Gastrocnemius medialis (tissue), 4 donors: Measurements from ENCODE around the gene ARHGEF11.

Experiments
- POLR2A ChIP-seq, 2 donors: fragments of 450-650 bp; IDR thresholded peaks; one replicate each; pipeline ENCODE4 v1.6.1; 2017; ENCODE audit warnings: antibody characterized with exemption in 2 of 2, mild to moderate bottlenecking in 2 of 2, moderate library complexity in 2 of 2
- TF ChIP-seq, protein P1 (sequence below), 5 experiments: fragments of 450-650 bp in 3 of 5; fragments of 200-600 bp in 2 of 5; sonication (generic) in 2 of 5; IDR thresholded peaks in 4 of 5; conservative IDR thresholded peaks in 1 of 5; 1 replicate in 4 of 5; 2 replicates in 1 of 5; pipeline ENCODE4 v1.5.1; 2016 to 2019; ENCODE audit warnings: antibody characterized with exemption in 5 of 5, mild to moderate bottlenecking in 3 of 5, moderate library complexity in 3 of 5

DNA sequence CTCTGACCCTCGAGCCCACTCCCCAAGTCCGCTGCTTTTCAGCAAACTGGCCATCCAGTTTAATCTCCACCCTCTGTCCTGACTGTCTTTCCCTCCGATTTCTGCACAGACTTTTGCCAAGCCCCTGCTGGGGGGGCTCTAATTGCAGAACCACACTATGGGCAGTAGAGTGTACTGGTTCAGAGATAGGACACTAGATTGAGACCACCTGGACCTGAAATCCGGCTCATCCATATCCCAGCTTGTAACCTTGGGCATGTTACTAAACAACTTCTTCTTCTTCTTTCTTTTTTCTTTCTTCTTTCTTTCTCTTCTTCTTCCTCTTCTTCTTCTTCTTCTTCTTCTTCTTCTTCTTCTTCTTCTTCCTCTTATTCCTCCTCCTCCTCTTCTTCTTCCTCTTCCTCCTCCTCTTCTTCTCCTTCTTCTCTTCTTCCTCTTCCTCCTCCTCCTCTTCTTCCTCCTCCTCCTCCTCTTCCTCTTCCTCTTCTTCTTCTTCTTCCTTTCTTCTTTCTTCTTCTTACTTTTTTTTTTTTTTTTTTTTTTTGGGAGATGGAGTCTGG lies 117.4 kb downstream of the ARHGEF11 start:
- TF ChIP-seq, protein P1, sequence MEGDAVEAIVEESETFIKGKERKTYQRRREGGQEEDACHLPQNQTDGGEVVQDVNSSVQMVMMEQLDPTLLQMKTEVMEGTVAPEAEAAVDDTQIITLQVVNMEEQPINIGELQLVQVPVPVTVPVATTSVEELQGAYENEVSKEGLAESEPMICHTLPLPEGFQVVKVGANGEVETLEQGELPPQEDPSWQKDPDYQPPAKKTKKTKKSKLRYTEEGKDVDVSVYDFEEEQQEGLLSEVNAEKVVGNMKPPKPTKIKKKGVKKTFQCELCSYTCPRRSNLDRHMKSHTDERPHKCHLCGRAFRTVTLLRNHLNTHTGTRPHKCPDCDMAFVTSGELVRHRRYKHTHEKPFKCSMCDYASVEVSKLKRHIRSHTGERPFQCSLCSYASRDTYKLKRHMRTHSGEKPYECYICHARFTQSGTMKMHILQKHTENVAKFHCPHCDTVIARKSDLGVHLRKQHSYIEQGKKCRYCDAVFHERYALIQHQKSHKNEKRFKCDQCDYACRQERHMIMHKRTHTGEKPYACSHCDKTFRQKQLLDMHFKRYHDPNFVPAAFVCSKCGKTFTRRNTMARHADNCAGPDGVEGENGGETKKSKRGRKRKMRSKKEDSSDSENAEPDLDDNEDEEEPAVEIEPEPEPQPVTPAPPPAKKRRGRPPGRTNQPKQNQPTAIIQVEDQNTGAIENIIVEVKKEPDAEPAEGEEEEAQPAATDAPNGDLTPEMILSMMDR (IDR thresholded peaks at IDR 0.05 in 4 of 5, conservative IDR thresholded peaks at IDR 0.05 in 1 of 5): peak in 2 of 5 experiments; percentile 3 to 15
- no peak for TF ChIP-seq POLR2A (IDR thresholded peaks at IDR 0.05)
